ENCODE results near the gene TNIP3.

Gene TNIP3

GRCh38 chr4:121150486-121150885 lies 13.6 kb downstream of the TNIP3 start:
- H3K27me3 ChIP-seq (ENCODE audit: control insufficient read depth, insufficient read depth, low read length): no peaks in the 10 kb centered on the region
- no peaks in the 10 kb centered on the region for H3K4me1 ChIP-seq (ENCODE audit: control insufficient read depth, insufficient read depth, low read length)
- H3K9me3 ChIP-seq (ENCODE audit: control insufficient read depth, insufficient read depth, low read depth, low read length): no peaks in the 10 kb centered on the region
- H3K4me3 ChIP-seq (ENCODE audit: low read depth, low read length): no peak overlapping the region
- no peaks in the 10 kb centered on the region for H3K36me3 ChIP-seq (ENCODE audit: control insufficient read depth, insufficient read depth, low read length)
- no peak overlapping the region for H3K27ac ChIP-seq (ENCODE audit: low read depth, low read length)
- no peak overlapping the region for H3K9ac ChIP-seq (ENCODE audit: low read length)

GRCh38 chr4:121150003-121150402 lies 14.1 kb downstream of the TNIP3 start:
- Histone ChIP-seq H3K36me3 (ENCODE audit: control insufficient read depth, insufficient read depth, low read length) (no peaks in the 10 kb centered on the region), H3K9me3 (ENCODE audit: control insufficient read depth, insufficient read depth, low read depth, low read length) (no peaks in the 10 kb centered on the region), H3K27me3 (ENCODE audit: control insufficient read depth, insufficient read depth, low read length) (no peaks in the 10 kb centered on the region), H3K4me1 (ENCODE audit: control insufficient read depth, insufficient read depth, low read length) (no peaks in the 10 kb centered on the region), H3K4me3 (ENCODE audit: low read depth, low read length) (no peak overlapping the region), H3K27ac (ENCODE audit: low read depth, low read length) (no peak overlapping the region), H3K9ac (ENCODE audit: low read length) (no peak overlapping the region)

GRCh38 chr4:121148621-121149020 lies 15.5 kb downstream of the TNIP3 start:
- H3K9me3 ChIP-seq (ENCODE audit: control insufficient read depth, insufficient read depth, low read depth, low read length): no peaks in the 10 kb centered on the region
- no peaks in the 10 kb centered on the region for H3K36me3 ChIP-seq (ENCODE audit: control insufficient read depth, insufficient read depth, low read length)
- H3K27me3 ChIP-seq (ENCODE audit: control insufficient read depth, insufficient read depth, low read length): no peaks in the 10 kb centered on the region
- H3K27ac ChIP-seq (ENCODE audit: low read depth, low read length): no peak overlapping the region
- no peaks in the 10 kb centered on the region for H3K4me1 ChIP-seq (ENCODE audit: control insufficient read depth, insufficient read depth, low read length)
- no peak overlapping the region for H3K9ac ChIP-seq (ENCODE audit: low read length)
- H3K4me3 ChIP-seq (ENCODE audit: low read depth, low read length): no peak overlapping the region

- Histone ChIP-seq H3K4me1 (ENCODE audit: control insufficient read depth, insufficient read depth, low read length) (no peaks in the 10 kb centered on the region), H3K9me3 (ENCODE audit: control insufficient read depth, insufficient read depth, low read depth, low read length) (no peaks in the 10 kb centered on the region), H3K27ac (ENCODE audit: low read depth, low read length) (no peak overlapping the region), H3K4me3 (ENCODE audit: low read depth, low read length) (no peak overlapping the region), H3K9ac (ENCODE audit: low read length) (no peak overlapping the region), H3K27me3 (ENCODE audit: control insufficient read depth, insufficient read depth, low read length) (no peaks in the 10 kb centered on the region), H3K36me3 (ENCODE audit: control insufficient read depth, insufficient read depth, low read length) (no peaks in the 10 kb centered on the region)
Observed at GRCh38 chr4:121148000-121148399, 16.1 kb downstream of the TNIP3 start.

GRCh38 chr4:121146530-121146929 lies 17.6 kb downstream of the TNIP3 start:
- Histone ChIP-seq H3K4me1 (ENCODE audit: control insufficient read depth, insufficient read depth, low read length) (no peaks in the 10 kb centered on the region), H3K27ac (ENCODE audit: low read depth, low read length) (no peak overlapping the region), H3K27me3 (ENCODE audit: control insufficient read depth, insufficient read depth, low read length) (no peaks in the 10 kb centered on the region), H3K9me3 (ENCODE audit: control insufficient read depth, insufficient read depth, low read depth, low read length) (no peaks in the 10 kb centered on the region), H3K4me3 (ENCODE audit: low read depth, low read length) (no peak overlapping the region), H3K9ac (ENCODE audit: low read length) (no peak overlapping the region), H3K36me3 (ENCODE audit: control insufficient read depth, insufficient read depth, low read length) (no peaks in the 10 kb centered on the region)

- no peak overlapping the region for H3K27ac ChIP-seq (ENCODE audit: low read depth, low read length)
- H3K36me3 ChIP-seq (ENCODE audit: control insufficient read depth, insufficient read depth, low read length): no peaks in the 10 kb centered on the region
- H3K4me1 ChIP-seq (ENCODE audit: control insufficient read depth, insufficient read depth, low read length): no peaks in the 10 kb centered on the region
Observed at GRCh38 chr4:121145430-121145829, 18.7 kb downstream of the TNIP3 start.

GRCh38 chr4:121144021-121144420 lies 20.1 kb downstream of the TNIP3 start:
- Histone ChIP-seq H3K9ac (ENCODE audit: low read length) (no peak overlapping the region), H3K36me3 (ENCODE audit: control insufficient read depth, insufficient read depth, low read length) (no peaks in the 10 kb centered on the region), H3K9me3 (ENCODE audit: control insufficient read depth, insufficient read depth, low read depth, low read length) (no peaks in the 10 kb centered on the region), H3K4me1 (ENCODE audit: control insufficient read depth, insufficient read depth, low read length) (no peaks in the 10 kb centered on the region), H3K27ac (ENCODE audit: low read depth, low read length) (no peak overlapping the region), H3K4me3 (ENCODE audit: low read depth, low read length) (no peak overlapping the region), H3K27me3 (ENCODE audit: control insufficient read depth, insufficient read depth, low read length) (no peaks in the 10 kb centered on the region)

More at GRCh38 chr4:121145430-121145829, 18.7 kb downstream of the TNIP3 start:
- H3K27me3 ChIP-seq (ENCODE audit: control insufficient read depth, insufficient read depth, low read length): no peaks in the 10 kb centered on the region
- no peak overlapping the region for H3K9ac ChIP-seq (ENCODE audit: low read length)
- H3K9me3 ChIP-seq (ENCODE audit: control insufficient read depth, insufficient read depth, low read depth, low read length): no peaks in the 10 kb centered on the region
- H3K4me3 ChIP-seq (ENCODE audit: low read depth, low read length): no peak overlapping the region

- Histone ChIP-seq H3K4me3 (ENCODE audit: low read depth, low read length) (no peak overlapping the region), H3K27ac (ENCODE audit: low read depth, low read length) (no peak overlapping the region), H3K4me1 (ENCODE audit: control insufficient read depth, insufficient read depth, low read length) (no peaks in the 10 kb centered on the region), H3K27me3 (ENCODE audit: control insufficient read depth, insufficient read depth, low read length) (no peaks in the 10 kb centered on the region), H3K36me3 (ENCODE audit: control insufficient read depth, insufficient read depth, low read length) (no peaks in the 10 kb centered on the region), H3K9me3 (ENCODE audit: control insufficient read depth, insufficient read depth, low read depth, low read length) (no peaks in the 10 kb centered on the region), H3K9ac (ENCODE audit: low read length) (no peak overlapping the region)
Observed at GRCh38 chr4:121143131-121143530, 21.0 kb downstream of the TNIP3 start.

- Histone ChIP-seq H3K4me1 (ENCODE audit: control insufficient read depth, insufficient read depth, low read length) (no peaks in the 10 kb centered on the region), H3K36me3 (ENCODE audit: control insufficient read depth, insufficient read depth, low read length) (no peaks in the 10 kb centered on the region), H3K27ac (ENCODE audit: low read depth, low read length) (no peak overlapping the region), H3K4me3 (ENCODE audit: low read depth, low read length) (no peak overlapping the region), H3K27me3 (ENCODE audit: control insufficient read depth, insufficient read depth, low read length) (no peaks in the 10 kb centered on the region), H3K9ac (ENCODE audit: low read length) (no peak overlapping the region), H3K9me3 (ENCODE audit: control insufficient read depth, insufficient read depth, low read depth, low read length) (no peaks in the 10 kb centered on the region)
Observed at GRCh38 chr4:121140716-121141460, 23.2 kb downstream of the TNIP3 start.

GRCh38 chr4:121139533-121140222 lies 24.4 kb downstream of the TNIP3 start:
- Histone ChIP-seq H3K4me1 (ENCODE audit: control insufficient read depth, insufficient read depth, low read length) (no peaks in the 10 kb centered on the region), H3K9ac (ENCODE audit: low read length) (no peak overlapping the region), H3K27ac (ENCODE audit: low read depth, low read length) (no peak overlapping the region), H3K27me3 (ENCODE audit: control insufficient read depth, insufficient read depth, low read length) (no peaks in the 10 kb centered on the region), H3K4me3 (ENCODE audit: low read depth, low read length) (no peak overlapping the region), H3K36me3 (ENCODE audit: control insufficient read depth, insufficient read depth, low read length) (no peaks in the 10 kb centered on the region), H3K9me3 (ENCODE audit: control insufficient read depth, insufficient read depth, low read depth, low read length) (no peaks in the 10 kb centered on the region)

- no peak overlapping the region for H3K27ac ChIP-seq (ENCODE audit: low read depth, low read length)
- H3K4me1 ChIP-seq (ENCODE audit: control insufficient read depth, insufficient read depth, low read length): no peaks in the 10 kb centered on the region
- H3K9ac ChIP-seq (ENCODE audit: low read length): no peak overlapping the region
- H3K27me3 ChIP-seq (ENCODE audit: control insufficient read depth, insufficient read depth, low read length): no peaks in the 10 kb centered on the region
- H3K9me3 ChIP-seq (ENCODE audit: control insufficient read depth, insufficient read depth, low read depth, low read length): no peaks in the 10 kb centered on the region
- no peak overlapping the region for H3K4me3 ChIP-seq (ENCODE audit: low read depth, low read length)
- no peaks in the 10 kb centered on the region for H3K36me3 ChIP-seq (ENCODE audit: control insufficient read depth, insufficient read depth, low read length)
Observed at GRCh38 chr4:121138039-121138825, 25.9 kb downstream of the TNIP3 start.

Measured in HUES6 (cell line).